Endometrial microvascular endothelial cells (primary cell): Measurements from ENCODE around the gene SAV1. TPM values are rescaled to one million over a fixed set of nuclear protein-coding genes. Genes with fewer than 3 reads are reported as not detected.

Source experiments
- total RNA-seq: library from RNA; depleted of rRNA; stranded (reverse); fragments of >200 nt; gene quantifications from one replicate; pipeline ENCODE4 v1.2.3, GENCODE V29; 2015; ENCODE audit errors: inconsistent ontology term

Gene SAV1
- total RNA-seq, 1 donor from 2014 or later, result 24.4 TPM

Other genes starting within 250 kb of the SAV1 start
- gene MAP4K5, start 135.7 kb downstream of the SAV1 start, total RNA-seq, result 63.4 TPM
- gene ATL1, start 108.2 kb downstream of the SAV1 start, total RNA-seq, result 2.1 TPM
- 26.0 TPM for gene NIN, start 162.9 kb upstream of the SAV1 start, total RNA-seq
- gene ABHD12B, start 203.7 kb upstream of the SAV1 start, total RNA-seq, result not detected